OCI-LY3 (cell line): ENCODE measurements around the gene HS3ST2.

Experiments
- H2AFZ ChIP-seq: fragments of 200-600, 300-600 bp; shearing (Covaris generic); 2 replicates; pipeline ENCODE4 v1.6.0; 2014; ENCODE audit warnings: antibody characterized with exemption, low read depth, low read length
- H3K27ac ChIP-seq: fragments of 200-600, 300-600 bp; sonication (generic); 2 replicates; pipeline ENCODE4 v1.5.1; 2014; ENCODE audit warnings: mild to moderate bottlenecking, low read length, moderate library complexity, mixed read lengths
- H3K27me3 ChIP-seq: fragments of 200-600, 300-600 bp; sonication (generic); 2 replicates; pipeline ENCODE4 v1.6.1; 2014; ENCODE audit warnings: low read depth, low read length, mixed read lengths
- H3K36me3 ChIP-seq: fragments of 200-600, 300-600 bp; sonication (generic); replicated peaks from 2 replicates; pipeline ENCODE3; 2014; ENCODE audit warnings: low read depth, low read length, mixed read lengths
- H3K4me1 ChIP-seq: fragments of 300-600, 200-600 bp; sonication (generic); 2 replicates; pipeline ENCODE4 v1.6.1; 2014; ENCODE audit warnings: low read length, mixed read lengths
- H3K4me2 ChIP-seq: fragments of 200-600, 300-600 bp; sonication (generic); 2 replicates; pipeline ENCODE4 v1.6.1; 2014; ENCODE audit warnings: low read length, mixed read lengths
- H3K4me3 ChIP-seq: fragments of 300-600, 200-600 bp; sonication (generic); 2 replicates; pipeline ENCODE4 v1.5.1; 2014; ENCODE audit warnings: antibody characterized with exemption, mild to moderate bottlenecking, low read length, moderate library complexity
- H3K79me2 ChIP-seq: fragments of 300-600, 200-600 bp; shearing (Covaris generic); 2 replicates; pipeline ENCODE4 v1.6.1; 2014; ENCODE audit warnings: mild to moderate bottlenecking, low read length, mixed read lengths
- H3K9ac ChIP-seq: fragments of 300-600, 200-600 bp; shearing (Covaris generic); 2 replicates; pipeline ENCODE4 v1.6.0; 2014; ENCODE audit warnings: mild to moderate bottlenecking, low read length, moderate library complexity
- H3K9me3 ChIP-seq: fragments of 200-600, 300-600 bp; shearing (Covaris generic); 2 replicates; pipeline ENCODE4 v1.6.1; 2014; ENCODE audit warnings: low read length, mixed read lengths; ENCODE audit not compliant: insufficient read depth
- H4K20me1 ChIP-seq: fragments of 200-600, 300-600 bp; sonication (generic); 2 replicates; pipeline ENCODE4 v1.6.1; 2016; ENCODE audit warnings: low read length, mixed read lengths; ENCODE audit not compliant: insufficient read depth
- EZH2phosphoT487 ChIP-seq: fragments of 200-600 bp; shearing (Covaris generic); IDR thresholded peaks from 2 replicates; pipeline ENCODE4 v1.6.1; 2018; ENCODE audit warnings: antibody characterized with exemption, mixed run types, low read depth
- TF ChIP-seq, protein P1 (sequence below): fragments of 200-600, 300-600 bp; sonication (generic); IDR thresholded peaks from 2 replicates; pipeline ENCODE4 v1.5.1; 2014; ENCODE audit warnings: antibody characterized with exemption, low read length, low read depth

HS3ST2 gene

DNA sequence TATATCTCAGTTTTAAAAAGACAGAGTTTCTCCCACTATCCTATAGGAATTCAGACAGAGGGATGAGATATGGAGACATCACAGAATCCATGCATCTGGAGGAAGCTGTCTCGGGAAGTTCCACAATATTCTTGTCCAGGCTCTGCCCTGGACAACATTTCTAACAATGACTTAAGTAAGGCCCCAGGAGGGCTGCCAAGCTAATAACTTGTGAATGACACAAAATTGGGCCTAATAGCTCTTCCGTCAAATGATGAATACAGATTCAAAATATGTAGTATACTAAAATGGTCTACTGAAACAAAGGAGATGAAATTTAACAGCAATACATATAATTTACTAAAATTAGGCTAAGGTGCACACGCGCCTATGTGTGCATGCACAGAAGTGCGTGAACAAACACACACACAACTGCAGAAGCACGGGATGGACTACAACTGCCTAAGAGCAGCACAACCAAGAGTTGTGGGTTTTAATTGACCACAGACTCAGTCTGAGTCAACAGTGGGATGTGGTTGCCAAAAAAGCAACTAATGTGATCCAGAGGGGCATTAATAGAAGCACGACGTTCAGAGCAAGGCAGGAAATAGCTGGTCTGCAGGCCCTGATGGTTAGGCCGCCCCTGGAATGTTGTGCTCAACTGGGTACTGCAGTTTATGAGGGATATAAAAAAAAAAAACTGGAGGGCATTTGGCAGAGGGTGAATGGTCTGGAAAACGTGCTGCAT lies 26.3 kb upstream of the HS3ST2 start:
- no peaks in the 10 kb centered on the region for H3K9me3 ChIP-seq
- no peak overlapping the region for H3K27ac ChIP-seq
- H2AFZ ChIP-seq: no peak overlapping the region
- peaks cover 7% of the 10 kb centered on the region; the same call in 1 of the 2 replicates for H3K27me3 ChIP-seq
- no peaks in the 10 kb centered on the region for H4K20me1 ChIP-seq
- no peak for TF ChIP-seq EZH2phosphoT487
- TF ChIP-seq, protein P1, sequence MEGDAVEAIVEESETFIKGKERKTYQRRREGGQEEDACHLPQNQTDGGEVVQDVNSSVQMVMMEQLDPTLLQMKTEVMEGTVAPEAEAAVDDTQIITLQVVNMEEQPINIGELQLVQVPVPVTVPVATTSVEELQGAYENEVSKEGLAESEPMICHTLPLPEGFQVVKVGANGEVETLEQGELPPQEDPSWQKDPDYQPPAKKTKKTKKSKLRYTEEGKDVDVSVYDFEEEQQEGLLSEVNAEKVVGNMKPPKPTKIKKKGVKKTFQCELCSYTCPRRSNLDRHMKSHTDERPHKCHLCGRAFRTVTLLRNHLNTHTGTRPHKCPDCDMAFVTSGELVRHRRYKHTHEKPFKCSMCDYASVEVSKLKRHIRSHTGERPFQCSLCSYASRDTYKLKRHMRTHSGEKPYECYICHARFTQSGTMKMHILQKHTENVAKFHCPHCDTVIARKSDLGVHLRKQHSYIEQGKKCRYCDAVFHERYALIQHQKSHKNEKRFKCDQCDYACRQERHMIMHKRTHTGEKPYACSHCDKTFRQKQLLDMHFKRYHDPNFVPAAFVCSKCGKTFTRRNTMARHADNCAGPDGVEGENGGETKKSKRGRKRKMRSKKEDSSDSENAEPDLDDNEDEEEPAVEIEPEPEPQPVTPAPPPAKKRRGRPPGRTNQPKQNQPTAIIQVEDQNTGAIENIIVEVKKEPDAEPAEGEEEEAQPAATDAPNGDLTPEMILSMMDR: no peak
- no peak overlapping the region for H3K4me2 ChIP-seq
- H3K9ac ChIP-seq: no peak overlapping the region
- no peaks in the 10 kb centered on the region for H3K4me1 ChIP-seq
- no peaks in the 10 kb centered on the region for H3K79me2 ChIP-seq
- no peak overlapping the region for H3K4me3 ChIP-seq
- no peaks in the 10 kb centered on the region for H3K36me3 ChIP-seq

DNA sequence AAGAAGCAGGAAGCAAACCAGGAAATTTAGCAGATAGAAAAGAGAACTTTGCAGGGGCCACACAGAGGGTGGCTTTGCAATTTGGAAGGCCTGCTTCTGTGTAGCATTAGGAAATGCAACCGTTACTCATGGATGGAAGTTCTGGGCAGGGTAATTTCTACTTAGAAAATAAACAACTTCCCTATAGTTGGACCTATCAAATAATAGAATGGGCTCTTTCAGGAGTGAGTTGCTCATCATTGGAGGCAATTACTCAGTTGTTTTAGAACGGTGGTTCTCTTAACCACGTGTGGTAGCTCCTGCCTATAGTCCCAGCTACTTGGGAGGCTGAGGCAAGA lies 25.8 kb upstream of the HS3ST2 start:
- no peaks in the 10 kb centered on the region for H3K9me3 ChIP-seq
- H3K27ac ChIP-seq: no peak overlapping the region
- no peaks in the 10 kb centered on the region for H3K79me2 ChIP-seq
- no peaks in the 10 kb centered on the region for H4K20me1 ChIP-seq
- H3K27me3 ChIP-seq: peaks cover 7% of the 10 kb centered on the region; the same call in 1 of the 2 replicates
- H3K4me2 ChIP-seq: no peak overlapping the region
- no peak overlapping the region for H3K4me3 ChIP-seq
- no peak overlapping the region for H3K9ac ChIP-seq
- H3K36me3 ChIP-seq: no peaks in the 10 kb centered on the region
- TF ChIP-seq, protein P1: no peak
- H3K4me1 ChIP-seq: no peaks in the 10 kb centered on the region
- no peak overlapping the region for H2AFZ ChIP-seq

DNA sequence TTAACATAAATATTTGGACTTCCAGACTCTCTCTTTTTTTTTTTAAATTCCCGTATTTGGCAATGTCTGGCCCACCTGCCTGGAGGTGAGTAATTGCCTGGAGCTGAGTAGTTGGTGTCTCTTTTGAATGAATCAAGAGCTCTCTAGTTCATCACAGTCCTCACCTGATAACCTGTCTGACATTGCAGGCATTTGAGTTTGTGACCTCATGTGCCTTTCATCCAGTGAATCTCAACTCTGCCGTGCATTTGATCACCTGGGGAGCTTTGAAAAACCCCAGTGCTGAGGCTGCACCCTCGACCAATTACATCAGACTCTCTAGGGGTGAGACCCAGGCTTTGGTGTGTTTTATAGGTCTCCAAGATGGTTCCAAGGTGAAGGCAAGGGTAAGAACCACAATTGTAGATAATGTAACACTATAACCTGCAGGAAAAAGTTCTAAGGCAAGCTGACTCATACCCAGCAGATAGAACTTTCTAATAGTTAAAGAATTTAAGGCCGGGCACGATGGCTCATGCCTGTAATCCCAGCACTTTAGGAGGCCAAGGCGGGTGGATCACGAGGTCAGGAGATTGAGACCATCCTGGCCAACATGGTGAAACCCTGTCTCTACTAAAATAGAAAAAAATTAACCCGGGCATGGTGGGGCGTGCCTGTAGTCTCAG lies 24.5 kb upstream of the HS3ST2 start:
- H4K20me1 ChIP-seq: no peaks in the 10 kb centered on the region
- no peak overlapping the region for H2AFZ ChIP-seq
- H3K36me3 ChIP-seq: no peaks in the 10 kb centered on the region
- no peaks in the 10 kb centered on the region for H3K4me1 ChIP-seq
- no peak for TF ChIP-seq EZH2phosphoT487
- TF ChIP-seq, protein P1: no peak
- H3K9ac ChIP-seq: no peak overlapping the region
- H3K27me3 ChIP-seq: peaks cover 5% of the 10 kb centered on the region; the same call in 1 of the 2 replicates
- H3K4me2 ChIP-seq: no peak overlapping the region
- no peak overlapping the region for H3K4me3 ChIP-seq
- H3K79me2 ChIP-seq: no peaks in the 10 kb centered on the region
- H3K9me3 ChIP-seq: no peaks in the 10 kb centered on the region
- no peak overlapping the region for H3K27ac ChIP-seq

DNA sequence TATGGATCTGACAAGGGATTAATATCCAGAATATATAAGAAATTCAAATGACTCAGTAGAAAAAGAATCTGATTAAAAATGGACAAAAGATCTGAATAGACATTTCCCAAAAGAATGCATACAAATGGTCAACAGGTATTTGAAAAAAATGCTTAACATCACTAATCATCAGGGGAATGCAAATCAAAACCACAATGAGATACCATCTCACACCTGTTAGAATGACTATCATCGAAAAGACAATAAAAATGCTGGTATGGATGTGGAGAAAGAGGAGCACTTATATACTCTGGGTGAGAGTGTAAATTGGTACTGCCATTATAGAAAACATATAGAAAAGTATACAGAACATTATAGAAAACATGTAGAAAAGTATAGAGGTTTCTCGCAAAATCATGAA lies 16.4 kb upstream of the HS3ST2 start:
- H3K4me2 ChIP-seq: no peak overlapping the region
- no peak overlapping the region for H3K4me3 ChIP-seq
- H3K9ac ChIP-seq: no peak overlapping the region
- H3K4me1 ChIP-seq: peaks cover 13% of the 10 kb centered on the region
- H2AFZ ChIP-seq: no peak overlapping the region
- TF ChIP-seq, protein P1: no peak
- TF ChIP-seq EZH2phosphoT487: no peak
- H4K20me1 ChIP-seq: no peaks in the 10 kb centered on the region
- no peaks in the 10 kb centered on the region for H3K36me3 ChIP-seq
- no peaks in the 10 kb centered on the region for H3K79me2 ChIP-seq
- no peak overlapping the region for H3K27ac ChIP-seq
- H3K9me3 ChIP-seq: no peaks in the 10 kb centered on the region
- H3K27me3 ChIP-seq: peaks cover 15% of the 10 kb centered on the region
